ENCODE results near the gene SLC6A15. TPM values are rescaled to one million over a fixed set of nuclear protein-coding genes. Genes with fewer than 3 reads are reported as not detected.

Gene SLC6A15
- total RNA-seq, 1 experiment from 2014 or later: 11.0 TPM

GRCh38 chr12:84810611-84811010 lies 102.0 kb downstream of the SLC6A15 start:
- ChIA-PET CTCF (no interaction called here), POLR2A (ENCODE audit: low non-redundant PET) (no interaction called here)
- intact Hi-C loops (cut with micrococcal nuclease; ENCODE audit: unreplicated experiment): no loop called here
- Histone ChIP-seq H3K27me3 (replicated peaks; ENCODE audit: insufficient read depth, low read depth, low read length, poor library complexity) (no peaks in the 10 kb centered on the region), H3K9me3 (ENCODE audit: low read depth, low read length, poor library complexity, severe bottlenecking) (no peaks in the 10 kb centered on the region), H3K27ac (ENCODE audit: low read depth, low read length, poor library complexity, severe bottlenecking) (no peak overlapping the region), H3K36me3 (ENCODE audit: insufficient read depth, low read length, poor library complexity, severe bottlenecking) (no peaks in the 10 kb centered on the region), H3K4me3 (ENCODE audit: low read depth, low read length, poor library complexity, severe bottlenecking) (no peak overlapping the region), H3K4me1 (ENCODE audit: insufficient read depth, low read length, poor library complexity, severe bottlenecking) (no peaks in the 10 kb centered on the region)
- no TSS peak for BruUV-seq (replicated peaks)
- no peak for DNase-seq (ENCODE audit: low spot score)
- TF ChIP-seq CTCF (conservative IDR thresholded peaks at IDR 0.05; ENCODE audit: low read depth, low read length): no peak
- no peak for TF ChIP-seq EZH2 (IDR thresholded peaks at IDR 0.05; ENCODE audit: borderline replicate concordance, low read depth, low read length, poor library complexity, severe bottlenecking)

Other genes with a start within 250 kb of the SLC6A15 start
- not detected in 2 replicates for gene TSPAN19, start 123.5 kb upstream of the SLC6A15 start, total RNA-seq (2021)
- 2.7 and 3.4 TPM in 2 replicates for gene LRRIQ1, start 123.6 kb upstream of the SLC6A15 start, total RNA-seq (2021)